Activated CD4-positive, alpha-beta T cell treated with anti-CD3 and anti-CD28 coated beads, Interleukin-2, amount 50 U/mL, for 1 hour (primary cell): ENCODE data around the gene VSTM2L.

Experiments used
- DNase-seq: peaks from one replicate; pipeline ENCODE4 v3.0.0-alpha.2; 2020

The VSTM2L gene

GRCh38 chr20:37920679-37921322 is 17.9 kb downstream of the VSTM2L start:
- no peak for DNase-seq

DNA sequence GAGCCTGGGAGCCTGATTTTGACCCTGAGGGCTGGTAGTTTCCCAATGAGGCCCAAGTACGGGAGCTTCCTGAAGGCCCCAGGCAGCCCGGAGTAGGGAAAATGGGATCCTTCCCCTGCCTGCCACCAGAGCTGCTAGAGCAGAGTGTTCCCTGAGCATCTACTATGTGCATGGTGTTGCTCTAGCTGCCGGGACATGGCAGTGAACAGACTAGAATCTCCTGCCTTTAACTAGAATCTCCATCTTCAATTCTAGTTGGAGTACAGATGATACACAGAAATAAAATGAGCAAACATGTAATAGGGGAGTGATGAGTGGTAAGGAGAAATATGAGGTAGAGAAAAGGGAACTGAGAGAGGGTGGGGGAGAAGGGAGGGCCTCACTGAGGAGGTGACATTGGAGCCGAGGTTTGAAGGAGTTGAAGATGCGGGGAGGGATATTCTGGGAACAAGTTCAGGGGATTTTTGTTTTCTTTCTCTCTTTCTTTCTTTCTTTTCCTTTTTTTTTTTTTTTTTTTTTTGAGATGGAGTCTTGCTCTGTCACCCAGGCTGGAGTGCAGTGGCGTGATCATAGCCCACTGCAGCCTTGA is 18.5 kb downstream of the VSTM2L start:
- no peak for DNase-seq

DNA sequence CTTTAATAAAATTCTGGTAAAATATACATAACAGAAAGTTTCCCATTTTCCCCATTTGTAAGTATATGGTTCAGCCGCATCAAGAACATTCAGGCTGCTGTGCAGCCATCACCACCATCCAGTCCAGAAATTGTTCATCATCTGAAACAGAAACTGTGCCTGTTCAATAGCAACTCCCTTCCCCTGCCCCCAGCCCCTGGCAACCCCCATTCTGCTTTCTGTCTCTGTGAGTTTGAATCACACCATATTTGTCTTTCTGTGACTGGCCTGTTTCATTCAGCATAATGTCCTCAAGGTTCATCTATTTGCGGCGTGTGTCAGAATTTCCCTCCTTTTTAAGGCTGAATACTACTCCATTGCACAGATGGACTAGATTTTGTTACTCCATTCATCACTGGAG is 19.1 kb downstream of the VSTM2L start:
- DNase-seq = no peak

GRCh38 chr20:37925265-37926165 is 22.6 kb downstream of the VSTM2L start:
- no peak for DNase-seq

DNA sequence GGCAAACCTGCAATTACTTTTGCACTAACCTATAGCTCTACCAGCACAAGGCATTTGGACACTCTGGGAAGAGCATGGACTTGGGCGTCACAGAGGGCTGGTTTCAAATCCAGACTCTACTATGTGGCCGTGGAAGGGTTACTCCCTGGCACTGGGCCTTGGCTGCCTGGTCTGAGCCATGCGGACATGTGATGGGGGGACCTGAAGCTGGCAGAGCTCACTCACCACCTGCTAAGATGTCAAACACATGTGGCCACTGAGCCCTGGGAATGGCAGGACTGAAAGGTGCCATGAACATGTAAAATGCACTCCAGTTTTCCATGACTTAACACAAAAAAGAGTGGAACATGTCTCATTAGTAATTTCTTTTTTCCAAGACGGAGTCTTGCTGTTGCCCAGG is 23.7 kb downstream of the VSTM2L start:
- DNase-seq = no peak

DNA sequence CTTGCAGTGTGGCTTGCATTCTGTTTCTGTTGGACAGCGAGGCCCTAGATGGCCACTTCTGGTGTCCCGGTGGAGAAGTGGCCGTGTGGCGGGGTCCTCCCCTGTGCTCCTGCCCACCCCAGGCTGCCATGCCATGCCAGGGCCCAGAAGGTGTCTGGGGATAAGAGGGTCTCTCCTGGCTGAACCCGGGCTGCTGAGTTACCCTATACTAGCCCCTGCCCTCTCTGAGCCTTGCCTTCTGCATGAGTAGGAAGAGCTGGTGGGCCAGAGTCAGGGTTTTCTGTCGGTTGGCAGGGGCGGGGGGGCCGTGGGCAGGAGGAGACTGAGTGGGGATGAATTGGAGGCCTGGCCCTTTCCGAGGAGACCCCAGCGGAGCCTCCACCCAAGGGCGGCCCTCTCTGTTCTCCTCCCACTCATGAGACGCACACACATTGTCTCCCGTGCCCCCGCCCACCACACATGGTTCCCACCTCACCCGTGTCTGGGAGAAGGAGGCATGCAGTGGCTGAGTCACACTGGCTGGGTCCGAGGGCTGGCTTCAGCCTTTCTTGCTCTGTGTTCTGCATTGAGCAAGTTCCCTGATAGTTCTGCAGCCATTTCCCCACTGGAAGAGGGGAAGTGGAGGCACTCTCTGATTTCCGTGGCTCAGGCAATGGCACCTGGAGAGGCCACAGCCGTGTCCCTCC is 24.6 kb downstream of the VSTM2L start:
- no peak for DNase-seq

DNA sequence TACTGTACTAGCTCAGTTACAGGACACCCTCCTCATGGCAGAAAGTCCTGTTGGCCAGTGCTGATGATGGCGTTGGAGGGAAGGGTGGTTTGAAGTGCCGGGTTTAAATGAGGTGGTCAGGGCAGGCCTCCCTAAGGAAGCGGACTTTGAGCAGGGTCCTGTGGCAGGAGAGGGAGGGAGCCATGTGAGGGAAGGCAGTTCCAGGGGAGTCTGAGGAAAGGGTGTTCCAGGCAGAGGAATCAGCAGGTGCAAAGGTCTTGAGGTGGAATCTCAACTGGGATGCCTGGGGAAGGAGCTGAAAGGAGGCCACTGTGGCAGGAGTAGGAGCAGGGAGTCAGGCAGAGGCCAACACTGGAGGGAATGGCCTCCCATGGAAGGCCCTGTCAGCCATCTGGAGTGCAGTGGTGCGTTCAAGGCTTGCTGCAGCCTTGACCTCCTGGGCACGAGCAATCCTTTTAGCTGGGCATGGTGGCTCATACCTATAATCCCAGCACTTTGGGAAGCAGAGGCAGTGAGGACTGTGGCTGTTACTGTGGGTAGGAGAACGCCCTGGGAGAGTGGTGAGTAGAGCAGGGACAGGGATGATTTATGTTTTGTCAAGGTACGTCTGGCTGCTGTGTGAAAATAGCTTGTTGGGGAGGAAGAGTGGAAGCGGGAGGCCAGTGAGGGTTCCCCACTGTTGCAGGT is 26.2 kb downstream of the VSTM2L start:
- DNase-seq = no peak

- DNase-seq = no peak
These were observed 26.7 kb downstream of the VSTM2L start for GRCh38 chr20:37929683-37930014.

- DNase-seq = no peak
These were observed 28.4 kb downstream of the VSTM2L start for GRCh38 chr20:37931153-37931922.

GRCh38 chr20:37932074-37932473 is 29.1 kb downstream of the VSTM2L start:
- no peak for DNase-seq

DNA sequence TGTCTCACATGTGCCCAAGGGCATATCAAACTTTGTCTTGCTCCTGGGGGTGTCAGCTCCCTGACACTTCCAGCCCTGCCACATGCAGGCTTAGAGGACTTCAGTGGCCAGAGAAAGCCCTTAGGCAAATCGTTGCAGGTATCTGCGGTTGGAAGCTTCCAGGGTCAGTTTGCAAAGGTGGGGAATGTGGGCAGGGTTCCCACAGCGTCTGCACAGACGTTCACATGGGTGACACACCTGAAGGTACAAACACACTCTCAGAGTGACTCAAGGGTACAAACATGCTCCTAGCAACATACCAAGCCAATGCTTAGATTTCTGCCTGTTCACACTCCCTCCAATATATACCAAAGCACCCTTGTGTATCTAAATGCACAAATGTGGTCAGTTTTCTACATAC is 30.0 kb downstream of the VSTM2L start:
- no peak for DNase-seq

- no peak for DNase-seq
These were observed 31.1 kb downstream of the VSTM2L start for GRCh38 chr20:37933786-37934633.

DNA sequence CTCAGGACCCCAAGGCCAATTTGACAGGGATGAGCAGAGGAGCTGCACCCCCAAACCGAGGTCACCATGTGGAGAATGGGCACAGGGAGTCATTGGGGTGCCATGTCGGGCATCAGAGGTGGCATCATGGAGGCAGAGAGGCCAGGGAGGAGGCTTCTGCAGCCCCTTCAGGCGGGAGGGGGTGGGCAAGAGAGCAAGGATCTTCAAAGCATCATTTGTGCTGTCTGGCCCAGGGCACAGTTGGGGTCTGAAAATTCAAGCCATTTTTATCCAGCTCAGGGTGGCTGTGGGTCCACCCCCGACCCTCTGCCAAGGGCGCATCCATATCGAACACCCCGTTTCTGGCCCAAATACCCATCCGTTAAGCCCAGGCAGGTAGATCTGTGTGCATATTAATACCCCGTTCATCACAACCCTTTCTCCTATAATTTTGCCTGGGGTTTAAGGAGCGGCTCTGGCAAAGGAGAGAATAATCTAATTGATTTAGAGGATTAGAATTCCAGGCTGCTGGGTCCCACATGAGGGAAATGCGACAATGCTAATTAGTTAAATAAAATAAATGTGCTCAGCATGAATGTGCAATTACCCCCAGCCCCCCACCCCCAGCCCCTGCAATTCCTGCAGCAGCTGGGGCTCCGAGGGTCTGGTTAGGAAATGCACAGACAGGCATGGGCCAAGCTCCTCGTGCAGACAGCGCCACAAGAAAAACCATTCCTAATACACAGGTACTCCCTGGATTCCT is 31.9 kb downstream of the VSTM2L start:
- no peak for DNase-seq

DNA sequence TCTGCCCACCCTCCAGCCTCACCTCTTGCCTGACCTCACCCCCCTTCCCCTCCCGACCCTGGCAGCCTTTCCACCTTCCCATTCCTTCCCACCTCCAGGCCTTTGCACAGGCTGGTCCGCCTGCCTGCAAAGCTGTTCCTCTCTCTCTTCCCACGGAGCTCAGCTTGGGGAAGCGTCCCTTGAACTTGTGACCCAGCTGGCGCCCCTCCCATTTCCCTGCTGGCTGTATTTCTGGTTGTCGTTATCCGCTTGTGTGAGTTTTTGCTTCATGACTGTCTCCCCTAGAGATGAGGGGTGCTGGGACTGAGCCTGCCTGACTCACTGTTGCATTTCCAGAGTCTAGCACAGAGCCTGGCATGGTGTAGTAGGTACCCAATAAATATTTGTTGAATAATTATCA is 32.5 kb downstream of the VSTM2L start:
- no peak for DNase-seq

DNA sequence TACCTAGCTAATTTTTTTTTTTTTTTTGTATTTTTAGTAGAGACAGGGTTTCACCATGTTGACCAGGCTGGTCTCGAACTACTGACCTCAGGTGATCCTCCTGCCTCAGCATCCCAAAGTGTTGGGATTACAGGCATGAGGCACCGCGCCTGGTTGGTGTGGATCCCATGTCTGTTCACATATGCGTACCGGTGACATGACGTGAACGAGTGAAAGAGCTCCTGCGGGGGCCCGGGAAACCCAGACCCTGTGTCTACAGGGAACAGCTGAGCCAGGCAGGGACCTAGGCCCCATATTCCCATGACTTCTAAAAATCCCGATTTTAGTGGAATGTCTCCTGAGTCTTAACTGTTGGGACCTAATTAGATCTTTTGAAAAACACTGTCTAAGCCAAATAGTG is 33.1 kb downstream of the VSTM2L start:
- no peak for DNase-seq

- no peak for DNase-seq
These were observed 33.5 kb downstream of the VSTM2L start for GRCh38 chr20:37936451-37936850.

DNA sequence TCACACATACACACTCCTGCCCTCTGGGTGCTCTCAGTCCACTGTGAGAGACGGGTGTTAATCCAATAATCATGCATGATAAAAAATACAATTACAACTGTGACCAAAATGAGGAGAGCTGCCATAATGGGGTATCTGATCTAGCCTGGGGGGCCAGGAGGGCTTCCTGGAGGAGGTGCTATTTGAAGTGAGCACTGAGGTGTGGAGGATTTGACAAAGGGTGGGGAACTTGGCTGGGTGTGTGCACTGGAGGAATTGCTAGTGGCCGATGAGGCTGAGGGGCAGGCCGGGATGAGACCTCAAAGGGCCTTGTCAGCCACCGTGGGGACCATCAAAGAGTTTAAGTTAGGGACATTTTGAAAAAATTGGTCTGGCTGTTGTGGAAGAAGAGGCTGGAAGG is 34.8 kb downstream of the VSTM2L start:
- no peak for DNase-seq

- DNase-seq = no peak
These were observed 35.3 kb downstream of the VSTM2L start for GRCh38 chr20:37938181-37938750.

DNA sequence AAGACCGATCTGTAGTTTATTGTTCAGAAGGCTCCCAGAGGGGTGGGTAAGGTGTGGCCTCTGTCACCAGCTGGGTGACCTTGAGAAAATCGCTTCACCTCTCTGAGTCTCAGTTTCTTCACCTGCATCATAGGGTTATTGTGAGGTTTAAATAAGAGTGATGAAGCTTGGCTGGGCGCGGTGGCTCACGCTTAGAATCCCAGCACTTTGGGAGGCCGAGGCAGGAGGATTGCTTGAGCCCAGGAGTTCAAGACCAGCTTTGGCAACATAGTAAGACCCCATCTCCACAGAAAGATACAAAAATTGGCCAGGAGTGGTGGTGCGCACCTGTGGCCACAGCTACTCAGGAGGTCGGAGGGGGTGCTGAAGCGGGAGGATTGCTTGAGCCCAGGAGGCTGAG is 36.0 kb downstream of the VSTM2L start:
- no peak for DNase-seq
